ENCODE measurements around the gene CPT1B.
A peak's percentile ranks its signal among the peaks of the same experiment; 100 is the strongest.

The CPT1B gene

DNA sequence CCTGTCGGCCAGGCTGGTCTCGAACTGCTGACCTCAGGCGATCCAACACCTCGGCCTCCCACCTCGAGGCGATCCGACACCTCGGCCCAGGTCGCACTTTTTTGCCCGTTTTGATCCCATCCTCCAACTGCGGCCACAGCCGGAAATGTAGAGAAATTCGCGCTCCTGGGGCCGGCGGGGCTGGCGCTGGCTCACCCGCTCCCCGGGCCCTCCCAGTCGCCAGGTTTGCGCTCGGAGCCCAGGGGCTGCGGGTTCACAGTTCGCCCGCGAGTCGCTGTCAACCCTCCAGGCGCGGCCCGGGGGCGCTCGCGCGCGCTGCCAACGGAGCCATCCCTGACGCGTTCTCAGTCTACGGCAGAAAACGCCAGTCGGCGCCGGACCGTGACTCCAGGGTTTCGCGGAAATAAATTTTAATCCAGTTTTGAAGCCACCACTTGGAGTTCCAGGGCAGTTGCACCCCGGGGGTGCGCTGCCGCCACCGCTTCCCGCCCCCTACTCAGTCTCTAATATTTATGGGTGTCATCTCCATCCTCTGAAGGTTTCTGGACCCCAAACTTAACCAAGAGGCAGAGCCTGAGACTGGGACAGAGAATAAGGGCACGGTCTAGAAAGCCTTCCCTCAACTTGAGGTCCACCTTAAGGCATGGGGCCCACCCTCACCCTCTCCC lies 34.0 kb downstream of the CPT1B start:
- peak; percentile 53 for DNase-seq

DNA sequence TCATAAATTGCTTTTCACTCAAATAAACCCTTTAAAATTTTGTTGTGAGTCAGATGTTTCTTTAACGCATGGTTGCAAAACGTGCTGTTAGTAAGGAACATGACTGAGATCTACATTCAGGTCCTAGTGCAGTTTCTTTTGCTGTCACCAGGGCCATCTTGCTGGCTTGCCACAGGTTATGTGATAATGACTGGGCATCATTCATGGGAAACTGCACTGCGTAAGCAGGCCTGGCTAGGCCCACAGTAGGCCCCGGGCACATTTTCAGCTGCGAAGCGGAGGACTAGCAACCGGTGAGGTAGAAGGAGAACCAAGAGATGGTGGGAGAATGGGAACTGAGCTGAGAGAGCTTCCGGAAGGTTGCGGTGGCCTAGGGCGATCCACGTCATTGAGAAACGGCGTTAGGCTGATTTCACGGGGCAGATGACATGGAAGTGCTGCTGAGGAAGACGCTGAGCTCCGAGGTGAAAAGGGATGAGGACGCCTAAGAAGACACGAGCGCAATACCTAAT lies 35.8 kb downstream of the CPT1B start:
- DNase-seq: no peak

- DNase-seq: peak; percentile 69
Observed at GRCh38 chr22:50541667-50542026, 36.6 kb downstream of the CPT1B start.

GRCh38 chr22:50540381-50540780 lies 37.8 kb downstream of the CPT1B start:
- no peak for DNase-seq

DNA sequence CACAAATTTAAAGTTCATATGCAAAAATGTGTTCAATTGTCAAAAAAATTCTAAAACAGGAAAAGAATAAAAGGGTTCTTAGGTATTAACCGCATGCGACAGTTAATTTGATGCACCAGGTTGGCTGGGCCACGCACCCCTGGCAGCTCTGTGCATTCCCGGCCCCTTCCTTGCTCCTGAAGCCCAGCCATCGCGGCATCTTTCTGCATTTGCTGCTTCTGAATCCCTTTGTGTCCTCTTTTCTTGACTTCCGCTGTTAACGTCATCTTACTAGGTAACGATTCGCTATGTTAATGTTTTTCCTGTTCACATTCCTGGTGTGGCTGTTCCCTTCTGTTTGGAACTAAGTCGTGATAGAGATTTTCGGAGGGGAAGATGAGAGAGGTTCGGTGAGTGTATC lies 40.5 kb downstream of the CPT1B start:
- DNase-seq: no peak

DNA sequence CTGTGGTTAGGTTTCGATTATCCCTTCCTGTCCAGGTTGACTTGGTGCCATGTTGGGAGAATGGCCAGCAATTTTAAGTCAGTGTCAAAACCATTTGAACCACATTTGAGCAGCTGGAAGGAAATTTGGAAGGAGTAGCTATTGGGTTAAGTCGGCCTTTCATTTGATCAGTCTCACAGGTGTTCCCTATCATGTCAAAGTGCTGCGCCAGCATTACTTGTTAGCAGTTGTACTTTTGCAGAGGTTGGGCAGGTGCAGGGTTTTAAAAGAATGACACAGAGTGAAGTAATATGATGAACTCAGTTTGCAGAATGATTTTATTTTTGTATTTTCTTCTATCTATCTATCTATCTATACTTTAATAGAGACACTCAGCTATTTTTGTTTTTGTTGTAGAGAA lies 42.0 kb downstream of the CPT1B start:
- DNase-seq: no peak

GRCh38 chr22:50535113-50535512 lies 43.1 kb downstream of the CPT1B start:
- DNase-seq: no peak

- DNase-seq: peak; percentile 57
Observed at GRCh38 chr22:50533856-50534711, 44.1 kb downstream of the CPT1B start.

DNA sequence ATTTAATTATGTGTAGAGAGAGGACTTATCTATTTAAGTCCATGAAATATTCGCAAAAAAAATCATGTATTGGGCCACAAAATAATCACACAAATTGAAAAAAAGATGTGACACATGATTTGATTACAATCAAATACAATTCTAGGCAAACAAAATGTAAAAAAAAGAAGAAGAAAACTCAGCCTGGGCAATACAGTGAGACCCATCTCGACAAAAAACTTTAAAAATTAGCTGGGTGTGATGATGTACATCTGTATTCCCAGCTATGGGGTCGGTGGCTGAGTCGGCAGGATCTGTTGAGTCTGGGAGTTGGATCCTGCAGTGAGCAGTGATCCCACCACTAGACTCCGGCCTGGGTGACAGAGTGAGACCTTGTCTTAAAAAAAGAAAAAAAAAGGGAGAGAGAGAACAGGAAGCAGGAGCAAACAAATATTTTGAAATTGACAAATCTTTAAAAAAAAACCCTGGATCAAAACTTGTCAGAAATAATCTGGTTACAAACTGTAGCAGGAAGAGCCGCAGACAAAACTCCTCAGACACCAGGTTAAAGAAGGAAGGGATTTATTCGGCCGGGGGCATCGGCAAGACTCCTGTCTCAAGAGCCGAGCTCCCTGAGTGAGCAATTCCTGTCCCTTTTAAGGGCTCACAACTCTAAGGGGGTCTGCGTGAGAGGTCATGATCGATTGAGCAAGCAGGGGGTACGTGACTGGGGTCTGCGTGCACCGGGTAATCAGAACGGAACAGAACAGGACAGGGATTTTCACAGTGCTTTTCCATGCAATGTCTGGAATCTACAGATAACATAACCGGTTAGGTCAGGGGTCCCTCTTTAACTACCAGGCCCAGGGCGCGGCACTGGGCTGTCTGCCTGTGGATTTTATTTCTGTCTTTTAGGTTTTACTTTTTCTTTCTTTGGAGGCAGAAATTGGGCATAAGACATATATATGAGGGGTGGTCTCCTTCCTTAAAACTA lies 45.1 kb downstream of the CPT1B start:
- DNase-seq: no peak

DNA sequence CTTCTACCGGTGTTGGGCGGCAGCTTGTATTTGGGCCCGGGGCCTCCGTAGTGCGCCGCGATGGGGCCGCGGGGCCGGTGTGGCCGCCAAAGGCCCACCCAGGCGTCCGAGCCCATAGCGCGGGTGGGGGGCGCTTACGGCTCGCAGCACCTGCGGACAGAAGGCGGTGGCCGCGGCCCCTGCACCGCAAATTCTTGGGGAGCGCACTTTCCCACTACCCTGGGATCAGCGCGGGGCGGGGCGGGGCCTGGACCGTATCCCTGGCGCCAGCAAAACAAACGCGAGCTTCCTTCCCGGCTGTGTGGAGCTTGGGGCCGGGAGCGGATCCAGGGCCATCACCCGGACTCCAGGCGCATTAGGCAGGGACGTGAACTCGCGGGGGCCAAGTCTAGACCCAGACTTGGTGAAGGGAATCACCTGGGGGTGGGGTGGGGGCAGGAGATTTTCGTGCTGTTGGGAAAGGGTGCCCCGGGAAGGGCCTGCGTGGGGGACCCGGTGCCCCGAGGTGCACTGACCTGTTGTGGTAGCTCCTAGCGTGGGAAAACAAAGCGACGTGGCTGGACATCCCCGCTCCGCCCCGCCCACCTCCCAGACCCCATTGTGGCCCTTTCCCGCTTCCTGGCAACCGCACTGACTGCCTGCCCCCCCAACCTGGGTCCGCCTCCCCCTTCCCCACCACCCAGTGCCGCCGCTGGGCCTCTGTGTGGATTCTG lies 46.1 kb downstream of the CPT1B start:
- peak; percentile 38 for DNase-seq

GRCh38 chr22:50531546-50531961 lies 46.7 kb downstream of the CPT1B start:
- DNase-seq: no peak

DNA sequence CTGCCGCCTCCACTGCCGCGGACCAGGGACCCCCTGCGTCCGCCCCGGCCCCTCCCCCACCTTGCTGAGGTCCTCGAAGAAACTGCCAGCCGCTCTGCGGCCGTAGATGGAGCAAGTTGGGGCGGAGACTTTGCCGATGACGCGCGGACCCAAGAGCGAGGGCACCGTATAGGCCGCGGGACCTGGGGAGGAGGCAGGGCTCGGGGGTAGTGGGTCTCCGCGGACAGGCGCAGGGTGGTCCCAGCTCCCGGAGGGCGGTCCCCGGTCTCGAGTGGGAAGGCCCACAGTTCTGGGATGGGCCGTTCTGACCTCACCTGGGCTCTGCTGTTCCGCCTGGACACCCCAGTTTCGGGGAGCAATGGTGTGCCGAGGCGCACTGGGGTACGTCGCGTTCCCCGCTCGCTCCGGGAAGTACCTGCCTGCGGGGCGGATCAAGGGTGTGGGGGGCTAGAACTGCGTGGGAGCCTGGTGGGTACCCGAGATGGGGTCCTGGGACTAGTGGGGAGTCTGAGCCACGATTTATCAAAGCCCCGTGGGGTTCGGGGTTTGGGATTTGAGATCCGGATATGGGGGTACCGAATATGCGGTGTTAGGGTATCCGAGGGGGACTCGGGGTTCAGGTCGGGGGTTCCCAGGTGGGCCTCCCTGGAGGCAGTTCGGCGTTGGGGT lies 47.2 kb downstream of the CPT1B start:
- DNase-seq: peak; percentile 69

DNA sequence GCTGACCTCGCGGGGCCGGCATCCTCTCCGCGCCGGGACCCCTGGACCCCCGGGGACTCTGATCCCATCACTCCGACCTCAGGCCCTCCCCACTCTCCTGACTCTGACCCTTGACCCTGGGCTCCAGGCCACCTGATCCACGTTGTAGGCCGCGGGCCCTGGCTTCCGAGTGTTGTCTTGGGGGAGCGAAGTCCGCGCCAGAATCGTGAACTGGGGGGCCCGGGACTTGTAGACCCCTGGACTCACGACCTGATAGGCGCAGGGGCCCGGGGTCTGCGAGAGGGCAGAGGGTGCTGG lies 47.7 kb downstream of the CPT1B start:
- no peak for DNase-seq

GRCh38 chr22:50529897-50530579 lies 48.2 kb downstream of the CPT1B start, which contains the start of gene TYMP:
Gene TYMP (minus strand): TSS chr22:50530012. CDS start chr22:50529709, 303 bp downstream.
- DNase-seq: peak; percentile 58

GRCh38 chr22:50529416-50529896 lies 48.8 kb downstream of the CPT1B start:
- no peak for DNase-seq

DNA sequence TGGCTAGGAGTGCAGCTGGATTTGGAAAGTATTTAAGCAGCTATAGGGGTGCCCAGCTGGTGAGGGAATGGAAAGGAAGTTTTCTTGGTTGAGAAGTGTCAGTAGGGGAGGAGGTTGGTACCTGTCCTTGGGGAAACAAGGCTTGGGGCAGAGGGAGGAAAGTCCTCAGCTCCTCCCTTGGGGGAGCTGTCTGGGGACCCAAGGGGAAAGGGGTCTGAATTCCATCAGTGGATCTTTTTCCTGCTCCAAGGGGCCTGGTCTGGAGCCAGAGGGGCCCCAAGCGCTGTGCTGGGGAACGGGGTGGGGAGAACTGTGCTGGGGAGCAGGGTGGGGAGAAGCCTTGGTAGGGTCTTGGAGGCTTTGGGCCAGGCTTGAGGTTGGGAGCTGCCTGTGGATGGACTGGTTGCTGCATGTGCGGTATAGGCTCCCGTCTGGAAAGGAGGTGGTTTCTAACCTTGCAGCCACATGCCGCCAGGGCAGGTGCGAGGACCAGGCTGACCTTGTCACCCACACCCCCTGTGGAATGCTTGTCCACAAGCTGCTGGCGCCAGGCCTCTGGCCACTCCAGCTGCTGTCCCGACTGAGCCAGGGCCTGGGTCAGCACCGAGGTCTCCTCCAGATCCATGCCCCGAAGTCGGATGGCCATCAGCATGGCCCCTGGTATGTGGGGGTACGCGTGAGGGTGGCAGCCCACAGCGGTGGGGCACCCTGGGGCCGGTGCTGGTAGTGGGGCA lies 49.4 kb downstream of the CPT1B start:
- DNase-seq: no peak

GRCh38 chr22:50527921-50528681 lies 50.1 kb downstream of the CPT1B start:
- DNase-seq: no peak

GRCh38 chr22:50526834-50527801 lies 51.1 kb downstream of the CPT1B start:
- no peak for DNase-seq
